HG02943 (cell line): Measurements from ENCODE around the gene IL19.
"Not testable (repeated sequence)": the region's sequence is repeated elsewhere in the genome, so short reads cannot be mapped to it uniquely, and the experiment has no call there.

Source experiments
- ATAC-seq: cut with Tn5 transposase; IDR thresholded peaks from one replicate; pipeline ENCODE4 v1.9.1; 2021; ENCODE audit warnings: mild to moderate bottlenecking, low read depth, moderate library complexity; ENCODE audit not compliant: unreplicated experiment

The IL19 gene

DNA sequence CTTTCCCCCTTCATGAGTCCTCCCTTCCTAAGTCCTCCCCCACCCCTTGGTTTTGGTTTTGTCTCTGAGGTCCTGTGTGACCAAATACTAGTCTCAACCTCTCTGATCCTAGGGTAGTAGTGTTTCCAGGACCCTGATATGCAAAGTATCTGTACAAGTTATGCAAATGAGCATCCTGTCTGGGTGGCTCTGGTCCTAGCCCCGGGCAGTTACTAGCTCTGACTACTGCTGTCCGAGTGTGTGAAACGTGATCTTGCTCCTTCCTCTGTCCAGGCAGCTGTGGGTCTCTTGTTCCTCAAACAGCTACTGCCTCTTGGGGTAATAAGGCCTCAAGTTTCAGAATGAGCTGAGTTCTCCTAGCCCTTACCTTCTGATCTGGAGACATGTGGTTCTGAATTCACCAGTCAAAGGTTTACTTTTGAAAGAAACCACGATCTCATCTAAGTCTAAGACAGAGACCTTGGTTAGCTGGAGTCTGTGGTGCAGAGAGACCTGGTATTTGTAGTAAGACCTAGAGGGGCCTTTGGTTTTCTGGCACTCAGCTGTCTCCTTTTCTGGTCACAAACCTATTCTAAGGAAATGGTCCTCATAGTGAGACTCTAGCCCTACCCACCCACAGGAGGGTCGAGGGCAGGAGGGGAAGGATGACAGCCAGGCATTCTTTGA is 31.0 kb upstream of the IL19 start:
- ATAC-seq, result peak; percentile 86

DNA sequence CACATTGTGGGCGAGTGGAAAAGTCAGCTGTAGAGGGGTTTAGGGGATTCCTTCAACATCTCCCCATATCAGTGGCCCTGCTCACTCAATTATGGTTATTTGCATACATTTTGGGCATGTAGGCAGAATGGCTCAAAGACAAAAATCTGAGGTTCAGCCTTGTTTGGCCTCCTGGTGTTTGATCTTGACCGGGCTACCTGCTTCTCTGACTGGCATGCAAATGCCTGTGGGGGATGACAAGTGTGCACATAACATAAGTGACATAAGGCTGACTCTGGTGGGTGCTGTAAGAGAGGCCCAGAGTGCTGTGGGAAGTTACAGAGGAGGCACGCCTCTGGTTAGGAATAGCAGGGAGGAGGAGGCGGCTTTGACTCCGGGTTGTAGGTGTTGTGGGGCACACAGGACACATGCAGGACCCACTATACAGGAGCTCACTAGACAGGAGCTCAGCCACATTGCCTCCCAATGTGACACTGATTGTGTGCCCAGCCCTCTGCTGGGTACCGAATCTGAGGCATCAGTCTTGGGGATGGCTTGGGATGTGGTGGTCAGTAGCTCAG is 29.4 kb upstream of the IL19 start:
- ATAC-seq, result no peak

DNA sequence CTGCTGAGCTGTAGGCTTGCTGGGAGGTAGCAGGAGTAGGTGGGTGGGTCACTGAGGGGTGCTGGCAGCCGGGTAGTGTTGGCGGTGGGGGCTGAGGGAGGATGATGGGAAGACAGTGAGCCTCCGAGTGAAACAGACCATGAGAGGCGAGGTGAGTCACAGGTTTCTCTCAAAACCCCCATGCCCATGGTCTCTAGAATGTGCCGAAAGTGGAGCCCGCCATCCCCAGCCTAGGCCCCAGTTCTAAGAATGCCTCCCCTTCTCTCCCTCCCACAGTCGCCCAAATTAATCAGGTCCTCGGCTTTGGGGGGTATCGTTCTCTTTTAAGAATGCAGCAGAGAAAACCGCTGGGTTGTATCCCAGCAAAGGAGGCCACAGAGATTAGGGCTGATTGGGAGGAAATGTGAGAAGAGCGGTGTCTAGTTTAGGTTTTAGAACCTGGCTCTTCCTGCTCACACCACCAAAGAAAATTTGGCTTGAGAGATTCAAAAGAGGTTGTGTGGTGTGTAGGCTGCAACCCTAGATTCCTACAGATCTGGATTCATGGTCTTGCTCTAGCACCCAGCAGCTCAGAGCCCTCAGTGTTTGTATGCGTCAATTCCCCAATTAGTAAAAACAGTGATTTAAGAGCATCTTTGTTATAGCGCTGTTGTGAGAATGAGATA is 27.7 kb upstream of the IL19 start:
- no peak for ATAC-seq

DNA sequence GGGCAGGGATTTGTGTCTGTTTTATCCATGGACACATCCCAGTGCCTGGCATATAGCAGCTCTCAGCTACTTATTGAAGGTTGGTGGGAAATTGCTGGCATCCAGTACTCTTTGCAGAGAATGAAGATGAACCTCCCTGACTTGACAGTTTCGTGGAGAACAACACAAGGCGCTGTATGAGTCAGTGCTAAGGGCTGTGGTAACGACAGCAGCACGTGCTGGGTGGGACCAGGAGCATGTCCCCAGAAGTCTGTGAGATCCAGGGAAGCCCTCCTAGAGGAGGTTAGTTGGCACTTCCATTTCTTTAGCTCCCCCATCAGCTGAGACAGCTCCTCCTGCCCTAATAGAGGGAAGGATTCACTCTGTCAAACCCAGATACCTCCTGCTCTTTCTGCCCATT is 25.9 kb upstream of the IL19 start:
- no peak for ATAC-seq

DNA sequence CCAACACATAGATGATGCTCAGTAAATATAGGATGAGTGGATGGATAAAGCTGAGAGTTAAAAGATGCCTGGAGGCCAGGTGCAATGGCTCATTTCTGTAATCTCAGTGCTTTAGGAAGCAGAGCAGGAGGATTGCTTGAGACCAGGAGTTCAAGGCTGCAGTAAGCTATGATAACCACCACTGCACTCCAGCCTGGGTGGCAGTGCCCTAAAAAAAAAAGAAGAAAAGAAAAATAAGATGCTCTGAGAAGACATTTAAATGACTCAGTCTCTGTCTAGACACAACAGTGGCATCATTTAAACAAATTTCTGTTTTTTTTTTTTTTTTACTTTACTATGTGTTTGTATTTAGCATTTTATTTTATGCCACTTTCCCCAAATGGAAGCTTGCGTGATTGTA is 25.3 kb upstream of the IL19 start:
- ATAC-seq, result no peak

DNA sequence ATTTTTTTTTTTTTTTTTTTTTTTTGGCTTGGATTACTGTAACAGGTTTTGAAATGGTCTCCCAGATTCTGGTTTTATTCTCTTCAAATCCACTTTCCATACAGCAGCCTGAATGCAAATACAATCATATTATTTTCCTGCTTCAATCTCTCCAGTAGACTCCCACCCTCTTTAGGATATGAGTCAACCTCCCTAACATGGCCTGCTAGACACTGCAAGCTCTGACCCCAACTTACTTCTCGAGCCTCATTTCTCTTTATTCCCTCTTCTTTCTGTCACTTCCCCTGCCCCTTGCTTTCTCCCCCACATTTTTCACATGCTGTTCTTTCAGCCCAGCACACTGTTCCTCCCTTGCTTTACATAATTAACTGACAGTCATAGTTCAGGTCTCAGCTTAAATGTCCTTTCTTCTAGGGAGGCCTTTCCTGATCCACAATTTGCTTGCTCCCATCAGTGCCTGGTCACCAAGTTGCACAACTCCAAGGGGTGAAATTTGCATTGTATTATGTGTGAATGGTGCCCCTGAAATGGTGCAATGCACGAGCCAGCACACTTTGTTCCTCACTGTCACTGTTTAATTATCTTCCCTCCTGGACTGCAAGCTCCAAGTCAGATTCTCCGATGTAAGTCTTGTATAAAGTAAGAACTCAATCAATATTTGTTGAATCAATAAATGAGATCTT is 22.1 kb upstream of the IL19 start:
- ATAC-seq, result no peak

DNA sequence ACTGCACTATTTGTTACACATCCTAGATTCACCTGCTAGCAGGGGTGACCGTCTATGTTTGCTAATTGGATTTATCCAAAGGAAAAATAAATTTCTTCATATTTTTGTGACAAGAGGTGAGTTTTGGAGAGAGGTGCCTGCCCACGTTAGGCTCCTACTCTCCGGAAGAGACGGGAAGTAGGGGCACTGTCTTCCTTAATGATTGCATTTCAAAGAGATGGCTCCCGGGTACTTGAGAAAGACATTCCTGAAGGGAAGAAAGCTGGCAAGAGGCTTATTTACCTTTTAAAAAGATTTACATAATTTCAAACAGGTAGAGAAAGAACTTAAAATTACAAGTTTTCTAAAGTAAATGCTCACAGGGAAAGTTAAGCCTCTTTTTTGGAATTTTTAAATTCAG is 18.7 kb upstream of the IL19 start:
- no peak for ATAC-seq

DNA sequence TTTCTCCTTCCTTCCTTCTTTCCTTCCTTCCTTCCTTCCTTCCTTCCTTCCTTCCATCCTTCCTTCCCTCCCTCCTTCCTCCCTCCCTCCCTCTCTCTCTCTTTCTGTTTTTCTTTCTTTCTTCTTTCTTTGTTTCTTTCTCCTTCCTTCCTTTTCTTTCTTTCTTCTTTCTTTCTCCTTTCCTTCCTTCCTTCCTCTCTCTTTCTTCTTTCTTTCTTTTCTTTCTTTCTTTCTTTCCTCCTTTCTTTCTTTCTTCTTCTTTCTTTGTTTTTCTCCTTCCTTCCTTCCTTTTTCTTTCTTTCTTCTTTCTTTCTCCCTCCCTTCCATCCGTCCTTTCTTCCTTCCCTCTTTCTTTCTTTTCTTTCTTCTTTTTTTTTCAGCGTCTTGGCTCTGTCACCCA is 18.1 kb upstream of the IL19 start:
- ATAC-seq, result no peak

DNA sequence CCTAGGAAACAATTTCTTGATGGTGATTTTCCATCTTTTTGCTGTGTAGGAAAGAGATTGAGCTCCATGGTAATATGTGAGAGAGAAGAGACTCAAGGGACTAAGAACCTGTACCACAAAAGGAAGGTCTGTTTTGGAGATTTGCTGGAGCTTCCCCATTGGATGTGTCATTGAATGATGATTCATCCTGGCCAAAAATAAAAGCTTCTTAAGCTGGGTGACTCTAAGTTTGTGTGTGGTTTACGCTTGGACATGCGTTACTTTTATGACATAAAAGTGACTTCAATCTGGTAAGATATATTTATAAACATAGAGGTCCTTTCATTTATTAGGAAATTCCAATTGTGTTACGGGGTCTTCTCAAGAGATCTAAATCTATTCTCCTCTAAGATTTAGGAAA is 17.4 kb upstream of the IL19 start:
- no peak for ATAC-seq

DNA sequence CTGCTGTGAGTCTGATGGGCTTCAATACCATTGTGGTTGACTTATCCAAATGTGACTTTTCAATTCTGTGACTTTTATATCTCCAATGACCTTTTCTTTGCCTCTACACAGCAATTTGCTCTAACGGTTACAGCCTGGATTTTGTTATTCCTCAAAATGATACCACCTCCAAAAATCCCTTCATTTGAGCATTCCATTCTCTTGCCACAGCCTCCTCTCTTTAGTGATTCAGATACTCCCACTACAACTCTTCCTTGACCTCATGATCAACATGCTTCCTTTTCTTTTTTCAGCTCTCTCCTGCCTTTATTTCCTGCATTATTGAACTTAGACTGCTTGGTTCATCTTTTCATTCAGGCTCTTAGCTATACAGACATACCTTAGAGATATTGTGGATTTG is 16.6 kb upstream of the IL19 start:
- no peak for ATAC-seq

DNA sequence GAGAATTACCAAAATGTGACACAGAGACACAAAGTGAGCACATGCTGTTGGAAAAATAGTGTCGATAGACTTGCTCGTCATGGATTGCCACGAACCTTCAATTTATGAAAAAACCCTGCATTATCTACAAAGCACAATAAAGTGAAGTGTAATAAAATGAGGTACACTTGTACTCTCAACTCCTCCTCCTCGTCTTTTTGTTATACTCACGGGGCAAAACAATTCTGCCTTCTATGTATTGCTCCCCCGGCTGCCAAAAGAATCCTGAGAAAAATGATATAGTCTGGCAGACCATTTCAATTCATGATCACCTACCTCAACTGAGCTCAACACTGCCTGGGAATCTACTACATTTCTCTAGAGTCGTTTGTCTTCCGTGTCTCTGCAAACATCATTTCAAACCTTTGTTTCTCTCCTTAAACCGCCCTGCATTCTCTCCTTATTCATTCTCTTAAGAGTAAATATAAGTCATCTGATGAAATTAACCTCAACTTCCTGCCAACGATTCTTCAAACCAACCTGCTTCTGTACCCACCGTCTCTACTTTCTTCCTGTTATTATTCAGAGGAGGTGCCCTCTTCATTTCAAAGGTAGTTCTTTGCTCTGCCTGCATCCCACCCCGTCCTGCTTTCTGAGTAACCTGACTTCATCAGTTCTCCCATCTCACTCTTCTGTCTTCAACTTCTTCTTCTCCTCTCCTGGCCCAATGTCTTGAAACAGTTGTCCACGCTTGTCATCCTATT is 12.9 kb upstream of the IL19 start:
- ATAC-seq, result no peak

DNA sequence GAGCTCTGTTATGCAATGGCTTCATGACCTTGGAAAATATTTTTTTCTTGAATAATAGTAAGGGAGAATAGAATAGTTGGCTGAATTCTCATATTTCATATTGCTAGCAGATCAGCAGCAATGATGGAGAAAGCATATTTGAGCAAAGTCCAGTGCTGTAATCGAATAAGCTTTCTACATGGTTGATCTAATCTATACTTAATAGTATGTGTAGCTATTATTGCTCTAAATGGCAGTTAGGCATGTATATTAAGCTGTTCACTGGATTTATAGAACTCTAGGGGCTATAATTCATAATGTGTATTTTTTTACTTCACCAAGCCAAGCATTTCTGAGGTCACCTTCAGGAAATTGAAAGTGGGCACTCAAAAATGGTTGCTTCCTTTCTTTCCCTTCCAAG is 10.0 kb upstream of the IL19 start:
- ATAC-seq, result no peak

DNA sequence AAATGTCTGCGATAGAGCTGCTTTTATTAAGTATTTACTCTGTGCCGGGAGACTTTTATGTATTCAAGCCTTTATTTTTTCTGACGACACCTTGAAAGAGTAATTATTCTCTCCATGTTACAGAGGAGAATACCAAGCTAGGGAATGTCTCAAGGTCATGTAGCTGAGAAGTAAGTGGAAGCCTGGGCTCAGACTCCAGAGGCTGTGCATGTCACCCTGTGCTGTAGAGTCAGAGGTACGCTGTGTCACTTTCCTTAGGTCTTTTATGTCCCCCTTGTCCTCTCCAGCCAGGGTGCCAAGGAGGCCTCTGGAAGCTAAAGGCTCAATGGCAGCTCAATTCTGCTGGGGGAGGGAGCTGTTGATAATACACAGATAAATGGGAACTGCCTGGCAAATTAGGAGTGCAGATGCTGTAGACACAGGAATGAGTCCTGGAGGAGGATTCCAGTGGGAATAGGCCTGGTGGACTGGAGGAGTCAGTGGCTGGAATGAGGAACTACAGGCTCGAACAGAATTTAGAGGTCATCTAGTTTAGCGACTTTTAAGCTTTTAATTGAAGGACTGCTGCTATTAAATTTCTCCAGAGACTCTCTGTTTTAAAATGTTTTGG is 9.3 kb upstream of the IL19 start:
- no peak for ATAC-seq

DNA sequence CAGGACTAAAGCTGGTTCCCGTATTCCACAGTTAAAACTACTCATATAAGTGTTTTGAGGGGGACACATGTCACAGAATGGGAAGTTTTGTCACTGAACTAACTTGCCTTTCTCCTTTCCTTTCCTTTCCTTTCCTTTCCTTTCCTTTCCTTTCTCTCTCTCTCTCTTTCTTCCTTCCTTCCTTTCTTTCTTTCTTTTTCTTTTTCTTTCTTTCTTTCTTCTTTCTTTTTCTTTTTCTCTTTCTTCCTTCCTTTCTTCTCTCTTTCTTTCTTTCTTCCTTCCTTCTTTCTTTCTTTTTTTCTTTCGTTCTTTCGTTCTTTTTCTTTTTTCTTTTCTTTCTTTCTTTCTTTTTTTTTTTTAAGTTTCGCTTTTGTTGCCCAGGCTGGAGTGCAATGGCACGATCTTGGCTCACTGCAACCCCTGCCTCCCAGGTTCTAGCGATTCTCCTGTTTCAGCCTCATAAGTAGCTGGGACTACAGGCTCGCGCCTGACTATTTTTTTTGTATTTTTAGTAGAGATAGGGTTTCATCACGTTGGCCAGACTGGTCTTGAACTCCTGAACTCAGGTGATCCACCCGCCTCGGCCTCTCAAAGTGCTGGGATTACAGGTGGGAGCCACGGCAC is 7.7 kb upstream of the IL19 start:
- ATAC-seq, result not testable (repeated sequence)

DNA sequence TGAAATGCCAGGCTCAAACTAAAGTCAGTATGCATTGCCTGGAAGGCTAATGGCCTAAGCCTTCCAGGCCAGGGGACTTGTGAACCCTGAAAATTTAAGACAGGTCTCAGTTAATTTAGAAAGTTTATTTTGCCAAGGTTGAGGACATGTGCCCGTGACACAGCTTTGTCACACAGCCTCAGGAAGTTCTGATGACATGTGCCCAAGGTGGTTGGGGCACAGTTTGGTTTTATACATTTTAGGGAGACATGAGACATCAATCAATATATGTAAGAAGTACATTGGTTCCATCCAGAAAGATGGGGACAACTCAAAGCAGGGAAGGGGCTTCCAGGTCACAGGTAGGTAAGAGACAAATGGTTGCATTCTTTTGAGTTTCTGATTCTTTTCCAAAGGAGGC is 4.8 kb upstream of the IL19 start:
- not testable (repeated sequence) for ATAC-seq

DNA sequence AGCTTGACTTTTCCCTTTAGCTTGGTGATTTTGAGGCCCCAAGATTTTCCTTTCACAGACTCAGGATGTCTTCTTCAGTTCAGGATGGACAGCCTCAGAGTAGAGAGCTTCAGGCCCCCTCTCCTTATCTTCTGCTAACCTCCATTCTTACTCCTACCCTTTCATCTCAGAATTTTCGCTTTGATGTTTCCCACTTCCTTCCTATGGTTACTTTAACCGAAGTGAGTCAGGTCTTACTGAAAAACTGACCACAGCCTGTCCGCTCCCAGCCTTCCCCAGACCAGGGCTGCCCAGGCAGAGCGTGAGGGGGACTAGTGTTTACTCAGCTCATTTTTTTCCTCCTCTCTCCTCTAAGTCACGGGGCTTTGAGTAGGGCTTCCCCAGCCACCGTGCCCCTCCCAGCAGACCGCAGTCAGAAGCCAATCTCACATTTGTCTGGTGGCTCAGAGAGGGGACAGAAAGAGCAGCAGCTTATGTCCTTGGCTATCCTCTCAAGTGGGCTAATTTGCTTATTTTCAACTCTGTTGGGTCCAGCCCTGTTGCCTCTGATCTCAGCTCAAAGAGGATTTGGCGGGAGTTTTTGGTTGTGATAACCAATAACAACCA is 4.2 kb upstream of the IL19 start:
- peak; percentile 53 for ATAC-seq

DNA sequence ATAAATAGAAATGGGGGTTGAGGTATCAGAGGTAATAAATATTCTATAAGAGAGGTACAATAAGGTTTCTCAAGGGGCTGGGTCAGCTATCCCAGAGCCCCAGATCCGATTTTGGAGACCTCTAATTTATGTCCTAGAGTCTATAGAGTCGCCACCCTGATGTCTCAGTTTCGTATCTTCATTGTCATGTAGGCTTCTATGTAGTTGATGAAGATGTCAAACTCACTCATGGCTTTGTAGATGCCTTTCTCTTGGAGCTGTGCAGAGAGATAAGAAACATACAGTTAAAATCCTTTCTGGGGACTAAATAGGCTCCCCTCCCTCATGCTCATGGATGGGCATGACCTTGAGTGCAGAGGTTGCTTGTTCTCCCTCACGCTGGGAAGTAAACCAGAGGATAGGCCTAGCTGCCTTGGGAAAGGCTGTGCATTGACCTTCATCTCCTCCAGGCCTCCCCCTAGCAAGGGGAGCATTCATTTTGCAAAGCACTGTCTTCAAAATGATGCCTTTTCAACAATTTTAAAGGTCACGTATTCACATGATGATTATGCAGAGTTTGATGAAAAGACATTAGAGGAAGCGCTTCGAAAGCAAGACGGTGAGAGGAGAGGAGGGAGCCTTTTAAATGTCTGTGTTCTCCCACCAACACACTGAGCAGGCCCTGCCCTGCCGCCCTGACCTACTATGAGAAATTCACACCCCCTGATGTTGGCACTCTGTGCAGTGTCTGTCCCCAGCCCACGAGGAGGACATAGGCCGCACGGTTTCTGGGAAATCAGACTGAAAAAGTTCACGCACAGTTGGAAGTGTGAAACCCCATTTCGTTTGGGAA is 1.9 kb upstream of the IL19 start:
- peak; percentile 6 for ATAC-seq

DNA sequence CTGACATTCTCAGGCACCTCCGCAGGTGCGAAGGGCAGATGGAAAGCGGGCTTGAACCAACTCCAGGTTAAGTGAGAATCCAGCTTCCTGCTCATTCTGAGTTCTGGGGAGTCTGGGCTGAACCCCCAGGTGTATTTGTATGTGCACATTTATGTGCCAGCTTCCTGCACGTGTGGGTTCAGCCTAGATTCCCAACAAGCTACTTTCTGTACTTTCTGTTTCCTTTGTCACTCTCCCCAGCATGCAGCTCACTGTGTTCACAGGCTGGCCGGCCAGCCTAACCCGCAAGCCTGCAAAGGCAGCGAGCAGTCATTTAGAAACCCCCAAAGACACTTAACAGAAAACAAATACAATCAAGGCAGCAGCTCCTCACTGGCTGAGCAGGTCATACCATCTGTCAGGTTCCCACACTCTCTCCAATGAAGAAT is 1.3 kb upstream of the IL19 start:
- peak; percentile 51 for ATAC-seq

DNA sequence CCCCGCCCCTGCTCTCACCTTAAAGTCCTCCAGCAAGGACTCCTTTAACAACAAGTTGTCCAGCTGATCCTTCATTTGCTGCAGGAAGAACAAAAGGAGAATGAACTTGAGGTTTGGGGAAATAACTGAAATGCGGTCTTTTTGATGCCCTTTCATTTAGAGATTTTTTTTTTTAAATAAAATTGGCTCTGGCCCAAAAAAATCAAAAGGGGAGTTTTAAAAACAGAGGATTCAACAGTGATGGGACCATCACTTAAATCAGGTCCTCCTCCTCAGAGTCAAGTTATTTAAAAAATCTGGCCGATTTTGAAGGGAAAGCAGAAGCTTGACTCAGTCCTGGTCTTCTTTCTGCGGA is 742 bp downstream of the IL19 start:
- ATAC-seq, result no peak
